ENCODE results near the gene ALKBH3.

The ALKBH3 gene

GRCh38 chr11:43942662-43943371 lies 62.2 kb downstream of the ALKBH3 start:
- no peak for DNase-seq

- DNase-seq, result no peak
Observed at GRCh38 chr11:43943372-43943930, 62.8 kb downstream of the ALKBH3 start.

- DNase-seq, result no peak
Observed at GRCh38 chr11:43943931-43944751, 63.5 kb downstream of the ALKBH3 start.

- DNase-seq, result no peak
Observed at GRCh38 chr11:43944761-43945311, 64.2 kb downstream of the ALKBH3 start.

GRCh38 chr11:43947003-43947500 lies 66.4 kb downstream of the ALKBH3 start:
- no peak for DNase-seq

GRCh38 chr11:43947815-43948214 lies 67.2 kb downstream of the ALKBH3 start:
- no peak for DNase-seq

GRCh38 chr11:43948341-43949225 lies 68.0 kb downstream of the ALKBH3 start:
- DNase-seq, result no peak

GRCh38 chr11:43950311-43950855 lies 69.8 kb downstream of the ALKBH3 start:
- DNase-seq, result no peak

GRCh38 chr11:43951231-43951630 lies 70.6 kb downstream of the ALKBH3 start:
- DNase-seq, result no peak

GRCh38 chr11:43952020-43952400 lies 71.4 kb downstream of the ALKBH3 start:
- no peak for DNase-seq

GRCh38 chr11:43952401-43953342 lies 72.0 kb downstream of the ALKBH3 start:
- DNase-seq, result no peak

GRCh38 chr11:43953521-43953920 lies 72.9 kb downstream of the ALKBH3 start:
- DNase-seq, result no peak

GRCh38 chr11:43954241-43954640 lies 73.6 kb downstream of the ALKBH3 start:
- no peak for DNase-seq

GRCh38 chr11:43955381-43956118 lies 74.9 kb downstream of the ALKBH3 start:
- no peak for DNase-seq

- DNase-seq, result no peak
Observed at GRCh38 chr11:43957571-43957970, 76.9 kb downstream of the ALKBH3 start.

- DNase-seq, result no peak
Observed at GRCh38 chr11:43959321-43959995, 78.8 kb downstream of the ALKBH3 start.

- no peak for DNase-seq
Observed at GRCh38 chr11:43962383-43963278, 82.0 kb downstream of the ALKBH3 start.

- DNase-seq, result no peak
Observed at GRCh38 chr11:43963279-43963620, 82.6 kb downstream of the ALKBH3 start.

GRCh38 chr11:43967661-43968060 lies 87.0 kb downstream of the ALKBH3 start:
- DNase-seq, result no peak

Data from NCI-H446 treated with DMSO at 0.1 percent for 48 hours (cell line).